ENCODE results near the gene MYH6.
"Not testable (repeated sequence)": the region's sequence is repeated elsewhere in the genome, so short reads cannot be mapped to it uniquely, and the experiment has no call there.

Gene MYH6

DNA sequence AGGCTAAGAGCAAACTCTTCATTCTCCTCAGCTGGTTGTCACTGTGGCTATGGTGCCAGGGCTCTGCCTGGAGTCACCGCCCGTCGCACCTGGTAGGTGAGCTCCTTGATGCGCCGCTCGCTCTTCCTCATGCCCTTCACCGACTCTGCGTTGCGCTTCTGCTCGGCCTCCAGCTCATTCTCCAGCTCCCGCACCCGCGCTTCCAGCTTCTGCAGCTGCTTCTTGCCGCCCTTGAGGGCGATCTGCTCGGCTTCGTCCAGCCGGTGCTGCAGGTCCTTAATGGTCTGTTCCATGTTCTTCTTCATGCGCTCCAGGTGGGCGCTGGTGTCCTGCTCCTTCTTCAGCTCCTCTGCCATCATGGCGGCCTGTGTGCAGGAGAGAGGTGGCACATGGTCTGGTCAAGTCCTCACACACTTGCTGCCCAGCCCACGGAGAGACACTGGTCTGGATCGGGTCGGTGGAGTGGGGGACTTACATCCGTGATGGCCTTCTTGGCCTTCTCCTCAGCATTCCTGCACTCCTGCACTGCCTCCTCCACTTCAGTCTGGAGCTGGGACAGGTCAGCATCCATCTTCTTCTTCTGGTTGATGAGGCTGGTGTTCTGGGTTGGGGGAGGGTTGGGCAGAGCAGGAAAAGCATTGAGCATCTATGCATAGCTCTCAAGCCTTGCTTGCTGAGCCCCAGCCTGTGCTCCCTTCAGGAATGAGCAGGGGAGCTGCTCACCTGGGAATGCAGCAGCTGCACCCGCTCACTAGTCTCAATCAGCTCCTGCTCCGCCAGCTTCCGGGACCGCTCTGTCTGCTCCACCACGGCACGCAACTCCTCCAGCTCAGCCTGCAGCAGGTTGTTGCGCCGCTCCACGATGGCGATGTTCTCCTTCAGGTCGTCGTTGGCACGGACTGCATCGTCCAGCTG lies 7.1 kb upstream of the MYH6 start:
- DNase-seq (ENCODE audit: low read depth, low spot score): no peak

DNA sequence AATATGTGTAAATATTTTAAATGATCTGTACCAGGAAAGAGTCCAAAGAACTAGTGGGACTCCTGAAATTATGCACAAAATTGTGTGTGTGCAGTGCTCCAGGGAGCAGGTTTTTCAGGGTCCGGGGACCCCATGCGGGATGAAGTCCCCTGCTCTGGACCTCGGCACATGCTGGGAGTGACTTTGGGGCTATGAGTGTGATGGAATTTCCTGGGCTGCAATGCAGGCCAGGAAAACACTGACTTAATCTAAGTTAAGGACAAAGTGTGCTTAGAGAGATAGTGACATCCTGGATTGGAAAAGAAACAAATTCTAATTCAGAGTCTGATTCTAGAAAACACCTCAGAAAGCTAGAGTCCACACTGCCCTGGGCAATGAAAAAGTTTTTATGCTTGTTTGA lies 6.2 kb upstream of the MYH6 start:
- DNase-seq (ENCODE audit: low read depth, low spot score): no peak

DNA sequence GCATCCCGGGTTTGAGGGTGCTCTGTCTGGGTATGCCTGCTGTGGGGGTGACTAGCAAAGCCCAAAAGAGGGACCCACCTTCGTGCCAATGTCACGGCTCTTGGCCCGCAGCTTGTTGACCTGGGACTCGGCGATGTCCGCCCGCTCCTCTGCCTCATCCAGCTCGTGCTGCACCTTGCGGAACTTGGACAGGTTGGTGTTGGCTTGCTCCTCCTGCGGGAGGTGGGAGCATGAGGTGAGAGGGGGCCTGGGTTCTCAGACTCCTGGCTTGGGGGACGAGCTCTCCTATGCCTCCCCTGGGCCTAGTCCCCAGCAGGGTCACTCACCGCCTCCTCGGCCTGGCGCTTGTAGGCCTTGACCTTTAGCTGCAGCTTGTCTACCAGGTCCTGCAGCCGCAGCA lies 5.6 kb upstream of the MYH6 start:
- no peak for DNase-seq (ENCODE audit: low read depth, low spot score)

DNA sequence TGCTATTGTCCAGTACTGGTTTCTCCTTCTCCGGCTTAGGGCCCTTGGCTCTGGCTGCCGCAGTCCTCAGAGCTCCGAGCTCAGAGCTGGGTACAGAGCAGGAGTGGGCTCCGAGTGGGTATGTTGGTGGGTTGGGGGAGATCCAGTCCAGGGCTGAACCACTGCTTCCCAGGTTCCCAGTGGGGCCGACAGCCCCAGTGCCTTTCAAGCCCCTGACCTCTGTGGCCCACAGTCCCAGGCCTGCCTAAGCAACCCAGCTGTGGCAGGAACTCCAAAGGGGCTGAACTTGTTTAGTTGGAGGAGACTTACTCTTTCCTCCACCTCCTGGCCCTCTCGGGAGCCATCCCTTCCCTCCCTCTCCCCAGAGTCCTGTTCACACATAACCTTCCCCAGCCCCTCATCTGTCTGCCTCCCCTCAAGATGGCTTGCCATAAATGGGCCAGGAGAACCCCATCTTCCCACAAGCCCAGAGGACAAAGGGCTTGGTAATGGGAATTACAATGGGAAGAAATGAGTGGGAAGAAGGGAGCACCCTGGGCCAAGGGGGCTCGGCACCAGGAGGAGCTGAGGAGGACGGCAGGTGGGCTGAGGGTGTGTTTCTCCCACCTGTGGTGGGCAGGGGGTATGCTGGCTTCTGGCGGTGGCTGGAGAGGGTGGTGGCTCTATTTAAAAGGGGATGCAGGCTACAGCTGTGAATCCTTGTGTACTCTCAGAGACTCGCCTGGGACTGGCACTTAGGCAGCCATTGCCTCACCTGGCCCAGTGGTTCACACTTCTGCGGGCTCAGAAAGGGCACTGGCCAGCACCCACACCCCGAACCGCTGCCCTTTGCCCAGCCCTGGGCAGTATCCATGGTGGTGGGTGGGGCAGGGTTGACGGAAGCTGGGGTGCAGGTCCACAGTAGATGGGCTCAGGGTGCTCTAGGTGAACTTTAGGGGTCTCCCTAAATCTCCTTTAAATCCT lies 3.8 kb upstream of the MYH6 start:
- no peak for DNase-seq (ENCODE audit: low read depth, low spot score)

DNA sequence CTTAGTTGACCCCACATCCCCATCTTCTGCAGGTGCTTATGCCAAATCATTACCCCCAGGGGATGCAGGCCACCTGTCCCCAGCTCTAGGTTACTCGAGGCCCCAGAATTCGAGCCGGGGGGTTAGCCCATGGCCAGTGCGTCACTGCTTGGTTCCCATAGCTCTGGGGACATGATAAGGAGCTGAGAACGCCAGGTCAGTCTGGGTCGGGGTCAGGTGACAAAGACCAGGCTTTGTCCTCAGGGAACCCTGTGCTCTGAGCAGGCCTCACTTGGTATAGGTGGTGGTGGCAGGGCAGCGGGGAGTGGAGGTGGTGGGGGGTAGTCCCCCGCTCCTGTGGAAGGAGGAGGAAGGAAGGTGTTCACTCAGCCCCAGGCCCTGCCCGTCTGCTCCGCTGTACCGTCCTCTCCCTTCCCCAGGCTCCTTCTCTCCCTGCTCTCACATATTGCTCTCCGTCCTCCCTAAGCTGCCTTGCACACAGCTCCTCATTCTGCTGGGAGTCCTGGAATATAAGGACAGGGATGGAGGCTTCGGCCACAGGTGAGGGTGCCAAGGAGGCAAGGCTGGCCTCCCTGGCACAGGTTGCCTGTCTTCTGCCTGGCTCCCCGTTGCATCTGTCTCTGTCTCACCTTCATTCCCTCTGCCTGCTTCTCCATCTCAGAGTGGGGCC lies 2.0 kb upstream of the MYH6 start:
- DNase-seq (ENCODE audit: low read depth, low spot score): no peak

DNA sequence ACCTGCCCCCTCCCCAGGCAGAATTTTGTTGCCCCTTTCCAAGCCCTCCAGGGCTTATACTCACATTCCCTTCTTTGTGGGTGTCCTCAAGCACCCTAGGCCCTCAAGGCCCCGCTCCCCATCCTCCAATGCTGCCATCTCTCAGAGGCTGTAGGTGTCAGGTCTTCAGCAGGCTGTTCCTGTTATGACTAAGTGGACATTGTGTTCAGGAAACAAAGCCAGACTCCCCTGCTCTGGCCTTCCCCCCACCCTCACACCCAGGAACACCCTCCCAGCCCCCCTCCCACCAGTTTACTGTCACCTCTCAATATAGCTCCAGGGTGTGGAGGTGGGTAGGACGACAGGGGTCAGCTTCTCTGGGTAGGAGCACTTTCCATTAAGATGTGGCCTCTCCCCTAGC lies 1.4 kb upstream of the MYH6 start:
- no peak for DNase-seq (ENCODE audit: low read depth, low spot score)

DNA sequence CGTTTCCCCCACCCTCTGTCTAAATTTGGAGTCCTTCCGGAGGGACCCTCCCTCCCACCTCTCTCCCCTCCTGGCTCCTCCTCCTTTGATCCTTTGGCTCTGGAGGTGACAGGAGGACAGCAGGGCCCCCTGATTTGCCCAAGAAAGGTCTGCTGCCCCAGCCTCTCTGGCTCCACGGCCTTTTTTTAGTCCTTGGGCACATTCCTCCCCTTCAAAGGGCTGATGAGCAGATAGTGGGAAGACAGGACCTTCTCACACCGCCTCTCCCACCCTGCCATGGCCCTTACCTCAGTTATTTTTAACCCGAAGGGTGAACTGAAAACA lies 196 bp upstream of the MYH6 start:
- no peak for DNase-seq (ENCODE audit: low read depth, low spot score)

DNA sequence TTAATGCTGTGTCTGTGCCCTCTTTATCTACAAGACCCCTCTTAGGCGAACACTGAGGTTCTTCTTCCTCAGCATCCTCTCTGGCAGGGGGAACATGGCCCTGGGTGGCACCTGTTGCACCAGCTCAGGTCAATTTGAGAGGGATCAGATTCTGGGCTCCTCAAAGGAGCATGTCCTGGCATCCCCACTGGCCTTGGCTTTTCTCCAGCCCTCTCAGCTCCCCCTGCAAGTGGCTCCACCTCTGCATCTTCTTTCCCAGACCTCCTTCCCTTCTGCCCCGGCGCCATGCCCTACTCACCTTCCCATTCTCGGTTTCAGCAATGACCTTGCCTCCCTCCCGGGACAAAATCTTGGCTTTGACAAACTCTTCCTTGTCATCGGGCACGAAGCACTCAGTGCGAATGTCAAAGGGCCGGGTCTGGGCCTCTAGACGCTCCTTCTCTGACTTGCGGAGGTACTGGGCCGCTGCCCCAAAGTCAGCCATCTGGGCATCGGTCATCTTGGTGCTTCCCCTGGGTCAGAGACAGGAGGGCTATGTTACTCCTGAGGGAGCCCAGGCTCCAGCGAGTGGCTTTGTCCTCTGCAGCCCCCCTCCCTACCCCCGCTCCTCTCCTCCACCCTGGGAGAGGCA lies 1.2 kb downstream of the MYH6 start:
- DNase-seq (ENCODE audit: low read depth, low spot score): no peak

DNA sequence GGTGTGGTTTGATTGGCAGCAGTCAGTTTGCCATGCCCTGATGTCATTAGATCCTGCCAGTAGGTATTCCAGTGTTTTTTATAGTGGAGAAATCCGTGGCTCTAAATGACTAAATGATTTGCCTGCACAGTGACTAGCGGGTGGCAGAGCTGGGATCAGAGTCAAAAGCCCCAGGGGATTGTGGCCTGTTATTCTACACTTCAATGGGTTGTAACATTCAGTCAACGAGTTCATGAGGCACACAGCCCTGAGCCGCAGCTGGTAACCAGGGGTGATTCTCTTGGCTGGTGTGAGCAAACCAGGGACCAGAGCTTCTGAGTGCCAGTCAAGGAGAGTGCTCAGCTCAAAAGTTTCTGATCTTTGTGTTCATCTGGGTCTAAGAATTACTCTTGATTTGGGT lies 1.8 kb downstream of the MYH6 start:
- DNase-seq (ENCODE audit: low read depth, low spot score): no peak

DNA sequence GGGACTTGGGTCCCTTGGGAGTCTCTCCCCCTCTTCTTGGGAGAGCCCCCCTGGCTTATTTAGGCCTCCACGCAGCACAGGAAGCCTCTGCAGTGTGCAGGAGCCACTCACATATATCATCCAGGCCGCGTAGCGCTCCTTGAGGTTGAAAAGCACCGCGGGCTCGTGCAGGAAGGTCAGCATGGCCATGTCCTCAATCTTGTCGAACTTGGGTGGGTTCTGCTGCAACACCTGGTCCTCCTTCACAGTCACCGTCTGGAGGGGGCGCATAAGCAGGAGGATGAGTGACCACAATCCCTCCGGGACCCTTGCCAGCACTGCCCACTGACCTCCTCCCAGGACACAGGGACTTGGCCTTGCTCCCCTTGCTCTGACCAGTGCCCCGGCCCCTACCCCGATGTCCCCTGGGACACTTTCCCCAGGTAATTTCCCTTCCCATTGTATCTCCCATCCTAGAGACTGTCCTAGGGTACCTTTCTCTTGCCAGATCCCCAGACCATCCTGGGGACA lies 2.5 kb downstream of the MYH6 start:
- no peak for DNase-seq (ENCODE audit: low read depth, low spot score)

DNA sequence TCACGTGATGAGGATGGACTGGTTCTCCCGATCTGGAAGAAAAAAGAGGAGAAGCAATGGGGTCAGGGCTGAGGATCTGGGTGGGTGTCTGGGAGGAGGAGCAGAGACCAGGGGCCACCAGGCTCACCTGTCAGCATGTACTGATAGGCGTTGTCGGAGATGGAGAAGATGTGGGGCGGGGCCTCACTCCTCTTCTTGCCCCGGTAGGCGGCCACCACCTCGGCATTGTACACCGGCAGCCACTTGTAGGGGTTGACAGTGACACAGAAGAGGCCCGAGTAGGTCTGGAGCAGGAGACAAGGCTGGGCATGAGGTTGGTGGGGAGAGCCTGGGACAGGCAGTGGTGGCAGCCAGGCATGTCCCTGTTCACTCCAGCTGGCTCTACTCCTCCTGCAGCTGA lies 3.0 kb downstream of the MYH6 start:
- DNase-seq (ENCODE audit: low read depth, low spot score): no peak

DNA sequence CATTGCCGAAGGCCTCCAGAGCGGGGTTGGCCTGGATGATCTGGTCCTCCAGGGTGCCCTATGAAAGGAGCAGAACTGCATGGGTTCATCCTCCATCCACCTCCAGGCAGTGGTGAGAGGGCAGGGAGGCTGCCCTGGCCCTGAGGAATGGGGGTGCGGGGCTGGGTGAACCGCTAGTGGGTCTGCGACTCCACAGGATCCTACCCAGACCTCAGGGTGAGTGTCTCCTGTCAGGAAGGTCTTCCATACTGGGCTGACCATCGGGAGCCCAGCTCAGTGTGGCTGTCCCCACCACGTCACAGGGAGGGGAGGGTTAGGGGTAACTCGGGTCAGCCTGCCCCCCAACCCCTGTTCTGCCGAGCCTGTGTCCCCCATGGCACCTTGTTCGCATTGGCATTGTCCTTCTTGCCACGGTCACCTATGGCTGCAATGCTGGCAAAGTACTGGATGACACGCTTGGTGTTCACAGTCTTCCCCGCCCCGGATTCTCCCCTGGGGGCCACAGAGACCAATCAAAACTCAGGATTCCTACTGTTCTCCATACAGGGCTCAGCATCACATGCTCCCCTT lies 3.7 kb downstream of the MYH6 start:
- DNase-seq (ENCODE audit: low read depth, low spot score): no peak

DNA sequence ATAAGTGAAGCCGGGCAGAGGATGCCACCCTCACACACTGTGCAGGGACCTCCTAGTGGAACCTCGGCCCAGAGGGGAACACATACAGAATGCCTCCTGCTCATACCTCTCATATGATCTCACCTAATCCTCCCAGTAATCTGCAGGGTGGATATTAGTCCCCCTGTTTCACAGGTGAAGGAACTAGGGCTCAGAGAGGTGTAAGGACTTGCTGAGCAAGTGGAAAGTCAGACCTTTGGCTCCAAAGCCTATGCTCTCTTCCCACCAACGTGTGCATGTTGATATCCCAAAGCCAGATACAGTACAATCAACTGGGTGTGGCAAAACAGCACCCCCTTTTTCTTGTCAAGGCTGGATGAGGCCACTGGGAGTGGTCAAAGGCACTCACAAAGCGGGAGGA lies 4.2 kb downstream of the MYH6 start:
- no peak for DNase-seq (ENCODE audit: low read depth, low spot score)

DNA sequence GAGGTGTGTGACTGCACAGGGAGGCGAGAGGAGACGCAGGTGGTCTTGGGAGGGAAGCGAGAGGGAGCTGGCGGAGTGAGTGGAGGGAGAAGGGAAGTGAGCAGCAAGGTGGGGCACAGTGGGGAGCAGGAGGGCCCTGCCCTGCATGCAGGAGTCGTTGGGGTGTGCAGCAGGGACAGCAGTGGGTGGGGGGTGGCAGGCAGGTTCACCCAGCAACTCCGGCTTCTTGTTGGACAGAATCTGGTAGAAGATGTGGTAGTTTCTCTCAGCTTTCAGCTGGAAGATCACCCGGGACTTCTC lies 5.0 kb downstream of the MYH6 start:
- no peak for DNase-seq (ENCODE audit: low read depth, low spot score)

DNA sequence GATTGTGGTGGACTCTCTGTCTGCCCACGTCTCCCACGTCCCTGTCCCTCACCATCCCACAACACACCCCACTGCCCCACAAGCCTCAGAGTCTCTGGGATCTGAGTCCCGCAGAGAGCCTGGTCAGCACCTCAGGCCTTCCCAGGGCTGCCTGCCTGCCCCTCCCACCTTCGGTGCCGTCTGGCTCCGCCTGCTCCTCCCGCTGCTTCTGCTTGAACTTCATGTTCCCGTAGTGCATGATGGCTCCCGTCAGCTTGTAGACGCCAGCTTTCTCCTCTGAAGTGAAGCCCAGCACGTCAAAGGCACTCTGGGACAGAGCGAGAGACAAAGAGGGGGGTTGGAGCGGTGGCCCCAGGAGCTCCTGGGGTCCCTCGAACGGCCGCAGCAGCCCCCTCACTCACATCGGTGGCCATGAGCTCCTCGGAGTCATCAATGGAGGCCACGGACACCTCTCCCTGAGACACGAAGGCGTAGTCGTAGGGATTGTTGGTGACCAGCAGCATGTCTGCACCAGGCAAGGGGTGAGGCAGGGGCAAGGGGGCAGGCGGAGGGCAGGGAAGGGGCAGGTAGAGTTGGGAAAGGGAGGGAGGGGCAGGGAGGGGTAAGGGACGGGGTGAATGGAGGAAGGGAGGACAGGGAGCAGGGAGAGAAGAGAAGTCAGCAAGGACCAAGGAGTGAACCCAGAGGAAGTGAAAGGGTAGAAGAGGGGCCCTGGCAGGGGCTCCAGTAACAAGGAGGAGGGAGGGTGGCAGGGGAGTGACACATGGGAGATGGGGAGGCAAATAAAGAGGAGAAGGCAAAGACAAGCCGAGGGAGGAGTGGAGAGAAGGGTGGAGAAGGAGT lies 5.6 kb downstream of the MYH6 start:
- no peak for DNase-seq (ENCODE audit: low read depth, low spot score)

DNA sequence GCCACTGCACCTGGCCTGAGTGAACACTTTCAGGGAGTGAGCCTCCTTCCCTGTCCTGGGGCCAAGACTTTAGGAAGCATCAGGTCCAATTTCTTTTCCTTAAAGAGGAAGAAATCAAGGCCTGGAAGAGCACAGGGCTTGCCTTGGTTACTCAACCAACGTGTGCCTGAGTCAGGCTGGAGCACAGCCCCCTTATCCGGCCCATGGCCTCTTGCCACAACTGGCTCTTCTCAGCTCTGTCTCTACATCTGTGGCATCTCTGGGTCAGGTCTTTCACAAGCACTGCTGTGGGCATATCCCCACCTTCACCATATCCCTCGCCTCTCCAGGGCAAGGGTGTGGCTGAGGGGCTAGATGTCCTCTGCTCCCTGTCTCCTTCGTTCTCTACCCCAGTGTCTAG lies 6.8 kb downstream of the MYH6 start:
- DNase-seq (ENCODE audit: low read depth, low spot score): no peak

DNA sequence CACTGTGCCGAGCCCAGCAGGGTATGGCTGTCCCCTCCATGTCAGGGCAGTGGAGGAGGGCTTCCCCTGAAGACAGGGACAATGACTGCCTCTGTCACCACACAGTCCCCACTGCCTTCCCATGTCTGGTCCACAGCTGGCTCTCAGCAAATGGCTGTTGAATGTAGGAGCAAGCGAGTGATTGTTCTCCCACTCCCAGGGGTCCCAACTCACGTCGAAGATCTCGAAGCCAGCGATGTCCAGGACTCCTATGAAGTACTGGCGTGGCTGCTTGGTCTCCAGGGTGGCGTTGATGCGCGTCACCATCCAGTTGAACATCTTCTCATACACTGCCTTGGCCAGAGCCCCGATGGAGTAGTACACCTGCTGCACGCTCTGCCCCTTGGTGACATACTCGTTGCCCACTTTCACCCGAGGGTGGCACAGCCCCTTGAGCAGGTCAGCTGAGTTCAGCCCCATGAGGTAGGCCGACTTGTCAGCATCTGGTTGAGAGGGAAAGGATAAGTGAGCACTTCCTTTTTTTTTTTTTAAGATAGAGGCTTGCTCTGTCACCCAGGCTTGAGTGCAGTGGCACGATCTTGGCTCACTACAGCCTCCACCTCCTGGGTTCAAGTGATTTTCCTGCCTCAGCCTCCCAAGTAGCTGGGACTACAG lies 7.5 kb downstream of the MYH6 start:
- not testable (repeated sequence) for DNase-seq (ENCODE audit: low read depth, low spot score)

DNA sequence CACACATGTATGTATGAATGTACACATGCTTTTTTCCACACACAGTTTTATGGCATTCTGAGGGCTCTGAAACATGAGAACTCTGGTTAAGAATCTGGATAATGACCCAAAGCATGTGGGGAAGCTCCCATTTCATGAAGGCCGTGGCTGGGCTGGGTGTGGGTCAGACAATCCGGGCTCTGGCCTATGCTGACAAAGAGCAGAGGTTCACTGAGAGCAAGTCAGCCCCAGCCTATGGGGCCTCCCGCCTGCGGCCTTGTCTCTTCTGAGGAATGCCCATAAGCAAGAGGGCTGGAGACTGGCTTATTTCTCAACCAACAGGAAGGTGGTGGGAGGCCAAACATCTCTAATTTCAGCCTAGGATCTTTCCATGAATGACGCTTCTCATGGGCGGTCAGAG lies 8.5 kb downstream of the MYH6 start:
- DNase-seq (ENCODE audit: low read depth, low spot score): no peak

DNA sequence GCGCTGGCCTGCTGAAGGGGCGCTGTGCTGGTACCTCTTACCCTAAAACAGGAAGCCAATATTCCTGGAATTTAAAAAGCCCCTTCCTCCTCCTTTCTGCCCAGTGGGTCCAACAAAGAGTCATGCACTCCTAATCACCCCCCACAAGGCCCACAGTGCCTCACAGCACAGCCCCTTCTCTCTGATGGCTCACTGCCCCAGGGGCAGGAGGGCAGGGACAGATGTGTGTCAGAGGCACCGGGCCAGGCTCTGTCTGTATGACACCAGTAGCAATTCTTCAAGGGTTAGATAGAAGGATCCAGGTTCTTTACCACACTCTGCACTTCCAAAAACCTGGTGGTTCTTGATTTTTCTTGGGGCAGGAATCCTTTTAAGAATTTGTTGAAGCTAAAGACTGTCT lies 8.9 kb downstream of the MYH6 start:
- DNase-seq (ENCODE audit: low read depth, low spot score): no peak

DNA sequence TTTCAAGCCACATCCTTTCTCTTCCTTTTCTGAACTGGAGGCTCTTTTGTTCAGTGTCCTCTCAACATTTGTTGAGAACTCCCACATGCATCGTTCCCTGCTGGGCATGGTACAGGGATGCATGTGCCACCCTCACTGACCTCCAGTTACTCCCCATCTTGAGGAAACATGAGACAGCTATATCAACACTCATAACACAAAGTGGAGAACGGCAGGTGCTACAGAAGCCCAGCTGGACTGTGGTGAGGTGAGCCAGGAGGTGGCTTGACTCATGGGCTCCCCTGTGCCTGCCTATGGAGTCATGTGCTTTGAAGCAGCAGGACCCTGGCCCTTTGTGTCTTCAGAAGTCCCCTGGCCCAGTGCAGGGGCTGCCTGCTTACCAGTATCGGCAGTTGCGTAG lies 9.7 kb downstream of the MYH6 start:
- no peak for DNase-seq (ENCODE audit: low read depth, low spot score)
